GM20000 (cell line): ENCODE data around the gene ZNF146.
"Not testable (repeated sequence)": the region's sequence is repeated elsewhere in the genome, so short reads cannot be mapped to it uniquely, and the experiment has no call there.

Experiments used
- DNase-seq: peaks from one replicate; pipeline ENCODE4 v3.0.0; 2012; ENCODE audit warnings: low spot score
- CTCF ChIP-seq: IDR thresholded peaks from 2 replicates; pipeline ENCODE4 v1.5.1; 2012; ENCODE audit warnings: mild to moderate bottlenecking, control low read depth; ENCODE audit errors: extremely low read depth, missing control alignments

The ZNF146 gene

GRCh38 chr19:36214386-36215275, at the start of gene ZNF146, which contains the start of gene ZNF565:
ZNF146 (plus strand) TSS chr19:36215106; CDS start chr19:36236441, 21,335 bp downstream.
ZNF565 (minus strand) TSS chr19:36214665; CDS start chr19:36201985, 12,680 bp downstream.
- TF ChIP-seq CTCF: no peak

GRCh38 chr19:36169084-36169760, 45.7 kb upstream of the ZNF146 start:
- TF ChIP-seq CTCF: no peak

More at GRCh38 chr19:36214386-36215275, at the start of gene ZNF146, which contains the start of gene ZNF565:
- peak; percentile 90 for DNase-seq

DNA sequence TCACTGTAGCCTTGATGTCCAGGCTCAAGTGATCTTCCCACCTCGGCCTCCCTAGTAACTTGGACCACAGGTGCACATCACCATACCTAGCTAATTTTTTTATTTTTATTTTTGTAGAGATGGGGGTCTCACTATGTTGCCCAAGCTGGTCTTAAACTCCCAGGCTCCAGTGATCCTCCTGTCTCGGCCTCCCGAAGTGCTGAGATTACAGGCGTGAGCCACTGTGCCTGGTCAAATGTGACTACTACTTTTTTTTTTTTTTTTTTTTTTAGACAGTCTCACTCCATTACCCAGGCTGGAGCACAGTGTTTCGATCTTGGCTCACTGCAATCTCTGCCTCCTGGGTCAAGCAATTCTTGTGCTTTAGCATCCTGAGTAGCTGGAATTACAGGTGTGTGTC, 42.1 kb upstream of the ZNF146 start:
- no peak for TF ChIP-seq CTCF
- no peak for DNase-seq

More at GRCh38 chr19:36169084-36169760, 45.7 kb upstream of the ZNF146 start:
- DNase-seq: no peak

- DNase-seq: not testable (repeated sequence)
These were observed 41.1 kb upstream of the ZNF146 start for GRCh38 chr19:36173846-36174245.

DNA sequence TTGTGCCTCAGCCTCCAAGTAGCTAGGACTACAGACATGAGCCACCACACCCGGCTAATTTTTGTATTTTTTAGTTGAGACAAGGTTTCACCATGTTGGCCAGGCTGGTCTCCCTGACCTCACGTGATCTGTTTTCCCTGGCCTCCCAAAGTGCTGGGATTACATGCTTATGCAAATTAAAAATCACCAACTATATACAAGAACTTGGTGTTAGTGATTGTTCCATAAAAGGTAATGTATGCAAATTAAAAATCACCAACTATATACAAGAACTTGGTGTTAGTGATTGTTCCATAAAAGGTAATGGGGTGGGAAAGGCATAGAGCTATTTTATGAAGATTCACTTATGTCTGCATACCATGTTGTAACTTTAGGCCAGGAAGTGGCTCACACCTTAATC, 35.8 kb upstream of the ZNF146 start:
- DNase-seq: not testable (repeated sequence)

DNA sequence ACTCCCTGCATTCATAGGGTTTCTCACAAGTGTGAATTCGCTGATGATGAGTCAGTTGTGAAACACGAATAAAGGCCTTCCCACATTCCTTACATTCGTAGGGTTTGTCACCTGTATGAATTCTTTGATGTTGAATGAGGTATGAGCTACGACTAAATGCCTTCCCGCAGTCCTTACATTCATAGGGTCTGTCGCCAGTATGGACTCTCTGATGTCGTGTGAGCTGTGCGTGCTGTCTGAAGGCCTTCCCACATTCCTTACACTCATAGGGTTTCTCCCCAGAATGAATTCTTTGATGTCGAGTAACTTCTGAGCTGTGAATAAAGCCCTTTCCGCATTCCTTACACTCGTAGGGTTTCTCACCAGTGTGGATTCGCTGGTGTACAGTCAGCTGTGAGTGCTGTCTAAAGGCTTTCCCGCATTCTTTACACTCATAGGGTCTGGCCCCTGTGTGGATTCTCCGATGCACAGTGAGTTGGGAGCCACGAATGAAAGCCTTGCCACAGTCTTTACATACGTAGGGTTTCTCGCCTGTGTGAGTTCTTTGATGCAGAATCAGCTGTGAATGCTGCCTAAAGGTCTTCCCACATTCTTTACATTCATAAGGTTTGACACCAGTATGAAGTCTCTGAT, 32.2 kb upstream of the ZNF146 start:
- DNase-seq: no peak
- TF ChIP-seq CTCF: no peak

GRCh38 chr19:36183245-36183628, 31.7 kb upstream of the ZNF146 start:
- no peak for DNase-seq
- no peak for TF ChIP-seq CTCF

- DNase-seq: not testable (repeated sequence)
These were observed 28.2 kb upstream of the ZNF146 start for GRCh38 chr19:36186722-36187121.
